ENCODE results near the gene SPG11. TPM values are rescaled to one million over a fixed set of nuclear protein-coding genes. Genes with fewer than 3 reads are reported as not detected.

The SPG11 gene
- total RNA-seq, 4 donors from 2014 or later = 45.2 to 82.8 (median 55.5) TPM

- Histone ChIP-seq H3K9me3 (no peaks in the 10 kb centered on the region), H3K4me1 (no peaks in the 10 kb centered on the region), H3K4me3 (no peak overlapping the region), H3K27ac (no peak overlapping the region), H3K27me3 (no peaks in the 10 kb centered on the region), H3K36me3 (peaks cover 0 to 52% of the 10 kb centered on the region in 2 donors)
- 100% methylated on average over 1 of the region's 1 CpG for WGBS, 2 donors (ENCODE audit: low coverage in 1 of 2)
- no peak for ATAC-seq
- no peak for TF ChIP-seq POLR2AphosphoS5 (IDR thresholded peaks at IDR 0.05)
- no peak for TF ChIP-seq POLR2A (IDR thresholded peaks at IDR 0.05)
- no peak for TF ChIP-seq CTCF (IDR thresholded peaks at IDR 0.05)
- TF ChIP-seq EP300 (IDR thresholded peaks at IDR 0.05) = no peak
Observed at GRCh38 chr15:44525018-44525417, 138.4 kb downstream of the SPG11 start.

GRCh38 chr15:44519537-44519936, 143.9 kb downstream of the SPG11 start:
- no peak for ATAC-seq
- WGBS, 2 donors (ENCODE audit: low coverage in 1 of 2) = 91 to 97% methylated on average over 3 to 6 of the region's 6 CpGs
- Histone ChIP-seq H3K4me1 (no peaks in the 10 kb centered on the region), H3K27me3 (no peaks in the 10 kb centered on the region), H3K4me3 (no peak overlapping the region), H3K36me3 (peaks cover 0 to 82% of the 10 kb centered on the region in 2 donors), H3K27ac (no peak overlapping the region), H3K9me3 (no peaks in the 10 kb centered on the region)
- TF ChIP-seq CTCF (IDR thresholded peaks at IDR 0.05) (no peak), POLR2AphosphoS5 (IDR thresholded peaks at IDR 0.05) (no peak), POLR2A (IDR thresholded peaks at IDR 0.05) (no peak), EP300 (IDR thresholded peaks at IDR 0.05) (no peak)

- no peak for TF ChIP-seq POLR2AphosphoS5 (IDR thresholded peaks at IDR 0.05)
- no peak for TF ChIP-seq POLR2A (IDR thresholded peaks at IDR 0.05)
- TF ChIP-seq EP300 (IDR thresholded peaks at IDR 0.05) = no peak
- no peak for TF ChIP-seq CTCF (IDR thresholded peaks at IDR 0.05)
- no peak overlapping the region for H3K4me3 ChIP-seq
- H3K9me3 ChIP-seq = no peaks in the 10 kb centered on the region
Observed at GRCh38 chr15:44516436-44516835, 147.0 kb downstream of the SPG11 start.

More at GRCh38 chr15:44516436-44516835, 147.0 kb downstream of the SPG11 start:
- ATAC-seq = no peak
- H3K4me1 ChIP-seq = no peaks in the 10 kb centered on the region
- no peaks in the 10 kb centered on the region for H3K27me3 ChIP-seq
- no peak overlapping the region for H3K27ac ChIP-seq
- H3K36me3 ChIP-seq = peaks cover 0 to 60% of the 10 kb centered on the region in 2 donors

Small RNA genes lying within 50 kb of the gene (small RNA-seq; reads per million reads assigned to genes)
- gene RF00019 = 0 reads per million in 4 donors

Other genes with a start within 250 kb of the SPG11 start
- gene CTDSPL2, start 236.0 kb downstream of the SPG11 start, total RNA-seq = 10 to 100 TPM; 31.6 to 74.7 (median 46.9) TPM
- gene EIF3J, start 126.5 kb downstream of the SPG11 start, total RNA-seq = 10 to 100 TPM; 57.0 to 60.6 (median 57.0) TPM
- gene PATL2, start 47.7 kb upstream of the SPG11 start, total RNA-seq = 1 to 10 TPM in 2 of 4 donors, under 1 TPM in 1, not detected in 1; 0.81 to 1.2 (median 1.1) TPM
- 1,000 to 10,000 TPM; 1,151 to 3,314 (median 1,975) TPM for gene B2M, start 47.9 kb upstream of the SPG11 start, total RNA-seq
- 10 to 100 TPM; 22.9 to 31.1 (median 24.3) TPM for gene TRIM69, start 72.9 kb upstream of the SPG11 start, total RNA-seq